OCI-LY1 (cell line): Measurements from ENCODE around the gene GDF9.

Source experiments
- CTCF ChIP-seq: fragments of 200-600 bp; sonication (generic), shearing (Covaris generic); IDR thresholded peaks from 2 replicates; pipeline ENCODE4 v1.5.1; 2017; ENCODE audit warnings: mild to moderate bottlenecking, antibody characterized with exemption, low read length, moderate library complexity, mixed read lengths
- EZH2 ChIP-seq: fragments of 200-600 bp; sonication (generic), shearing (Covaris generic); IDR thresholded peaks from 2 replicates; pipeline ENCODE4 v1.8.0; 2017; ENCODE audit warnings: borderline replicate concordance, mixed run types, mild to moderate bottlenecking, antibody characterized with exemption, low read length, moderate library complexity, mixed read lengths

- TF ChIP-seq CTCF (no peak), EZH2 (no peak)
Measured at GRCh38 chr5:132887283-132887682, 21.0 kb upstream of the GDF9 start.
